Stimulated activated CD4-positive, alpha-beta T cell treated with anti-CD3 and anti-CD28 coated beads, Interleukin-12 subunit alpha, Interleukin-12 subunit beta, amount 100 ng/mL, for 24 hours (primary cell): ENCODE measurements around the gene IAH1.

Source experiments
- DNase-seq, 2 experiments: peaks; one replicate each; pipeline ENCODE4 v3.0.0-alpha.2; 2020; ENCODE audit warnings: low read depth in 2 of 2

Gene IAH1, protein sequence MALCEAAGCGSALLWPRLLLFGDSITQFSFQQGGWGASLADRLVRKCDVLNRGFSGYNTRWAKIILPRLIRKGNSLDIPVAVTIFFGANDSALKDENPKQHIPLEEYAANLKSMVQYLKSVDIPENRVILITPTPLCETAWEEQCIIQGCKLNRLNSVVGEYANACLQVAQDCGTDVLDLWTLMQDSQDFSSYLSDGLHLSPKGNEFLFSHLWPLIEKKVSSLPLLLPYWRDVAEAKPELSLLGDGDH

DNA sequence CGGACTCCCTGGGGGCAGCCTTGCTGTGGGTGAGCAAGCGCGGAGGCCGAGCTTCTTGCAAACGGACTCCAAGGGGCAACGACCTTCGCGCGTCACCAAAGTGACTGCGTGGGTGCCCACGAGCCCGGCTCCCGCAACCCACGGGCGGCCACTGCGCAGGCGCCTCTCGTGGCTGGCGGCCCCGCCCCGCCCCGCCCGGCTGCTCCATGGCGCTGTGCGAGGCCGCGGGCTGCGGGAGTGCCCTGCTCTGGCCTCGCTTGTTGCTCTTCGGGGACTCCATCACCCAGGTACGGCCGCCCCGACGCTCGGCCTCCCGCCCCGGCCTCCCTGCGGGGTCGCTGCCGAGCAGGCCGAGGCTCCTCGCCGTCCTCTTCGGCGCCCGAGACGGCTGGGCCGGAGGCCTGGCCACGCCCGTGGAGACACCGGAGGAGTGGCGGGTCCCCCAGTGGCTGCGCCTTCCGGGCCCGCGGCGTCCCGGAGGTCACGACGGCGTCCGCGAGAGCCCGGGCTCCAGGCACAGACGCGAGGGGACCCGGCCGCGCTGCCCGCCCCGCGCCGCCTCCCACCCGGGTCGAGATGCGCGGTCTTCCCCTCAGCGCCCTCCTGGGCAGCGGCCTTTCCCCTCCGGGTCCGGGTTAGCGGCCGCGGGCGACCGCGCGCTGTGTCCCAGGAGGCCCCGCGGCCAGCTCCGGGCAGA lies at the start of gene IAH1:
Gene IAH1, plus strand, starts transcription at position 191 of the 697 bp plus-strand sequence. Its CDS starts 16 bp downstream, at position 207.
- DNase-seq: peak; percentile 27 to 52

DNA sequence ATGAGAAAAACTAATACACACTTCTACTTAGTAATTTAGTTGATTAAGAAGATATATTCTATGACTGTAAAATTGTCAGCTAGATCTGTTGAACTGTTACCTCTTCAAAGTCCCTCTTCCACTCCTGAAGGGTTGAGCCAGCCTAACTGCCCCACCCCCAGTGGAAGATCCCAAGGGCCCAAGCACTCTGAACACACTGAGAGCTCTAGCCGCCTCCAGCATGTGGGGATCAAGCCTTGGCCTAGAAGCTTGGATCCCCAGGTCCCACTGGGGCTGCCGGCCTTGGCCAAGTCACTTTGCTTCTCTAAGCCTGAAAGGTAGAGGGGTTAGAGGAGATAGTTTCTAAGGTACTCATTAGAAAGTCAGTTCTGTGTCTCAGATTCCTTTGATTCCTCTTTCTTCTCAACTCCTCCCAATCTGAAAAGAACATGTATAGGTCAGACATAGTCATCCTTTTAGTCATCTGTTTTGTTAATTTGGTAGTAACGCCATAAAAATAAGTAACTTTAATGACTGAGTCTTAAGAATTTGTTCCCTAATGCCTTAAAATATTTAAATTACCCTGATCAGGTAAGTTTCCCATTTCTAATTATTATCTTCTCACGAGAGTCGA lies 45.3 kb upstream of the IAH1 start:
- DNase-seq: no peak

DNA sequence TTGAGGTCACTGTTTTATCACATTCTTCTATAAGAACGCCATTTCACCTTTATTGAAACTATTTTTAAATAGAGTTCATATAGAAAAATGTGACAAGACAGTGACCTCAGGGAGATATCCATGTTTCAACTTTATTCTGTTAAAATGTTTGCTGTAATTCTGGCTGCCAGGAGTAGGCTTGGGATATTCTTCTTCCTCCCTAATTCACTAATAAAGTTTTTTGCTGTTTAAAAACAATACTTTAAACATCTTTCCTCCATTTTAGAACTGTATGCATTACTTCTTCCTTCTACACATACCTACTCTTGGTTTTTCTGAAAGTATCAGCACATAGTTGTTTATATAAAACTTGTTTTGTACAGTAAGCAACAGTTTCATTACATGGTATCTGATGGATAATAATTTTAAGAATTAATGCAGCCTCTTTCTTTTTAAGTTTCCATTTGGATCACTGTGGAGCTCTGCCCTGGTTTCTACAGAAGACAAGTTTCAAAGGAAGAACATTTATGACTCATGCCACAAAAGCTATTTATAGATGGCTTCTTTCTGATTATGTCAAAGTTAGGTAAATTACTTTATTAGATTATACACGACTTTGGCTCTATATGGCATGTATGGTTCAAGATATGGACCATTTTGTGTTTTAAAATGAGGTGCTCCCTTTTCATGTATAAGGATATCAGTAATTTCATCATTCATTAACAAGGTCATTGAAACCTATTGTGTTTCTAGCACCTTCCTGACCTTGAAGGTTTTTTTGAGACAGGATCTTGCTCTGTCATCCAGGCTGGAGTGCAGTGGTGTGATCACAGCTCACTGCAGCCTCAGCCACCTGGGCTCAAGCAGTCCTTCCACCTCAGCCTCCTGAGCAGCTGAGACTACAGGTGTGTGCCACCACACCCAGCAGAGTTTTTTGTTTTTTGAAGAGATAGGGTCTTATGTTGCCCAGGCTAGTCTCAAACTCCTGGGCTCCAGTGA lies 43.7 kb upstream of the IAH1 start:
- no peak for DNase-seq

DNA sequence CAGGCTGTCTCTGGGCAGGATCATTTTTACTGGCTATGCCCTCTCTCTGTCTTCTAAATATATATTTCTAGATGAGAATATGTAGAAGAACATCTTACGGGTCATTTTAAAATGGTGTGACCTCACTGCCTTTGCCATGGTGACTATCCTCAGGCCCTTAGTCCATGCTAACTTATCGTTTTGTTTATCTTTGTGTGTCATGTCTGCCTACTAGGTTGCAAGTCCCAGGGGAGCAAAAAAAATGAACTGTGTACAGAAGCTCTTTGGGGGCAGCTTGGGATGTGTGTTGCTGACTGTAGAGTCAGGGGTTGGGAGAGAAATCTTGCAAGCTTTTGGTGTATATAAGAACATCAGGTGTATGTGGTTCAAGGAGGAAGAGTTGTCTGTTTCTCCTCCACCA lies 39.9 kb upstream of the IAH1 start:
- no peak for DNase-seq

DNA sequence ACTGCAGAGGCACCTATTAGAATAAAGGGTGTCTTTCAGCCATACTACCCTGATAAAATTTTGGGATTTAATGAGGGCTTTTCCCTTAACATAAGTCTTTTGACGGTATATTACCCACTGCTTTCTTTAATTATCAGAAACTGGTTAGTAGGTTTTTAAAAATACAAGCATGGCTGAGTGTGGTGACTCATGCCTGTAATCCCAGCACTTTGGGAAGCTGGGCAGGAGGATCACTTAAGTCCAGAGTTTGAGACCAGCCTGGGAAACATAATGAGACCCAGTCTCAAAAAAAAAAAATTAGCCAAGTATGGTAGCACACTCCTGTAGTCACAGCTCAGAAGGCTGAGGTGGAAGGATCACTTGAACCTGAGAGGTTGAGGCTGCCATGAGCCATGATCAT lies 34.8 kb upstream of the IAH1 start:
- no peak for DNase-seq

DNA sequence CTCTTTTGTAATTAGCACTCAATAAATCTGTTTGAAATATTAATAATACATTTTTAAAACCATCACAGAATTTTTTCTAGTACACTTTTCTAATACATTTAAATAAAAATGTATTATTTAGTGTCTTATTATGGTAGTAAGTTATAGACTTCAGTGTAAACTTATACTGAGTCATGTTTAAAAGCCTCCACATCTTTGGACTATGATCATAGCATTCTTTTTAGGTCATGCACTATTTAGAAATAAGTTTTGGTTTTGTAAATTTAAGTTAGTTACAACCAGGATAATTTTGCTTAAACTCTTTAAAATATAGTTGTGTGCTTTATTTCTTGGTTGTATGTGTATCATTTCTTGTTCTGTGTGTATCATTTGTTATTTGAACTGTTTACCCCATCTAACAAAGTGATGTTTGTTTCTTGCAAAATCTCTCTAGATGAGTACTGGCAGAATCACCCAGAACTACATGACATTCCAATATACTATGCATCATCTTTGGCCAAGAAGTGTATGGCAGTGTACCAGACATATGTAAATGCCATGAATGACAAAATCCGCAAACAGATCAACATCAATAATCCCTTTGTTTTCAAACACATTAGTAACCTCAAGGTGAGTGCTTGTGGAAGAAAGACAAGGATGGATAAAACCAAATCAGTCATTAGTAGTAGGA lies 34.2 kb upstream of the IAH1 start:
- no peak for DNase-seq

DNA sequence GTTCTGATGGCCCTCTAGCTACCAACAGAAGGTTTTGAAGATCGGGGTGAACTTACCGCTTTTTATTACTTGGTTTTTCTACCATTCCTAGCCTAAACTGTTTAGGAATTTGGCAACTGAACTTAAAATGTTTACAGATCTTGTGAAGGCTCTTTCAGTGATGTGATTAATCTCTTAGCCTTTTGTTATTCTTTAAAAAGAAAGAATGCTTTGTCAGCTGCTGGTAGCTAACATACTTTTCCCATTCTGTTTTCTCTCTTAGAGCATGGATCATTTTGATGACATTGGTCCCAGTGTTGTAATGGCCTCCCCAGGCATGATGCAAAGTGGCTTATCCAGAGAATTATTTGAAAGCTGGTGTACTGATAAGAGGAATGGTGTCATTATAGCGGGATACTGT lies 32.8 kb upstream of the IAH1 start:
- no peak for DNase-seq

DNA sequence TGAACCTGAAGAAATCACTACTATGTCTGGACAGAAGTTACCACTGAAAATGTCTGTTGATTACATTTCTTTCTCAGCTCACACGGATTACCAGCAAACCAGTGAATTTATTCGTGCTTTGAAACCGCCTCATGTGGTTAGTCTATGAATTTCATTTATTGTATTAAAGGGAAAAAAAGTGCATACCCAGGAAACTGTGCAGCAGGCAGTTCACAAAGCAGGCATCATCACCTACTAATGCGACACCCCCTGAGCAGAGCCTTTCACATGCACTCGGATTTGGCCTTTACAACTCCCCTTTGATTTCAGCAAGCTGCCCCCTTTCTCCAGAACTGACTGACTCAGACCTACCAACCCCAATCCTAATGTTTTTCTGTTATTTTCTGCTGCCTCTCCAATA lies 30.8 kb upstream of the IAH1 start:
- no peak for DNase-seq

DNA sequence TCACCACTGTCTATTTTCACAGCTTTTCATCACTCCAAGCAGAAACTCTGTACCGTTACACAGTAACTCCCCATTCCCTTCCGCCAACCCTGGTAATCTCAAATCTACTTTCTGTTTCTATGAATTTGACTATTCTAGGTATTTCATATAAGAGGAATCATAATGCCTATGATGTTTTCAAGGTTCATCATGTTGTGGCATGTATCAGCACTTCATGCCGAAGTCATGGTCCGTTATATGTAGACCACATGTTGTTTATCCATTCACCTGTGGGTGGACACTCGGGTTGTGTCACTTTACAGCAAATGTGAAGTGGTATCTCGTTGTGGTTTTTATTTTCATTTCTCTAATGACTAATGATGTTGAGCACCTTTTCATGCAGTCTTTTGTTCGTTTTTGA lies 29.3 kb upstream of the IAH1 start:
- no peak for DNase-seq

DNA sequence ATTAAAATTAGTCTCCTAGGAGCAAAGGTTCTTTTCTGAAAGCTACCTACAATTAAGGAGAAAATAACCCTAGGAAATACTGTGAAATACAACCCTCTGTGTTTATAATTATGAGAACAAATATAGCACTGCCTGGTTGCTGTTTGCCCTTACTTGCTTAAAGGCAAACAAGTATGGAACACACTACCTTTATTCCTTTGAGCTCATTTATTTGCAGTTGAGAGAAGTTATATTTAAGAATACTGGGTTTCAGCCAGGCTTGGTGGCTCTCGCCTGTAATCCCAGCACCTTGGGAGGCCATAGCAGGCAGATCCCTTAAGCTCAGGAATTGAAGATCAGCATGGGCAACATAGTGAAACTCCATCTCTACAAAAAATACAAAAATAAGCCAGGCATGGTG lies 23.1 kb upstream of the IAH1 start:
- no peak for DNase-seq

DNA sequence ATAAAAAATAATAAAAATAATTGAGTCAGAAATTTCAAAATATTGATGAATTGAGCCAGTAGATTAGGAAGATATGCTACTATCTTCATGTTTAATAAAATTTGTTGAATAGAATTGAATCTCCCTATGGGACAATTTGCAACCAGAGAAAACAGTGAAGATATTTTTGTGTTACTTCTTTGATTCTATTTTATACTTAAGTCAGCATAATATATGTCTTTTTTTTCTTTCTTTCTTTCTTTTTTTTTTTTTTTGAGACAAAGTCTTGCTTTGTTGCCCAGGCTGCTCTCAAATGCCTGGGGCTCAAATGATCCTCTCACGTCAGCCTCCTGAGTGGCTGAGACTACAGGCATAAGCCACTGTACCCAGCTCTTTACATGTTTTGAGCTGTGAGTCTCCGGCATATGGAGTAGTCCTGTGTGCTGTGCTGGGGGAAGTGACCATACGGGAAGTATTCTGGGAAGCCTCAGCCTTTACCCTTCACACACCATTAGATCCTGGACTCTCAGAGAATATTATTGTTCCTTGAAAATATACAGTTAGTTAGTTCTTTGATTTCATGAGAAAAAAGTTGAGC lies 13.8 kb upstream of the IAH1 start:
- no peak for DNase-seq

DNA sequence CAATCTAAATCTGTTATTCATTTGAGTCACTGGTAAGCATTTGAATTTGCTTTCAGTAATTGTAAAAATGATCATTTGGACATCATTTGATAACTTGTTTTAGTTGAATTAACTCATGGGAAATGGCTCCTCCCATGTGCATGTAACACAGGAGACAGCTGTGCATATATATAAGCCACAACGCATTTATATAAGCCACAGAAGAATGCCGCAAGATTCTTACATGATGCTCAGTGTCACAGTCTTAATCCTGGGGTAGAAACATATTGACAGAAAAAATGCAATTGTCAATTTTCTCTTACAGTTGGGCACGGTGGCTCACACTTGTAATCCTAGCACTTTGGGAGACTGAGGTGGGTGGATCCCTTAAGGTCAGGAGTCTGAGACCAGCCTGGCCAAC lies 13.3 kb upstream of the IAH1 start:
- no peak for DNase-seq

DNA sequence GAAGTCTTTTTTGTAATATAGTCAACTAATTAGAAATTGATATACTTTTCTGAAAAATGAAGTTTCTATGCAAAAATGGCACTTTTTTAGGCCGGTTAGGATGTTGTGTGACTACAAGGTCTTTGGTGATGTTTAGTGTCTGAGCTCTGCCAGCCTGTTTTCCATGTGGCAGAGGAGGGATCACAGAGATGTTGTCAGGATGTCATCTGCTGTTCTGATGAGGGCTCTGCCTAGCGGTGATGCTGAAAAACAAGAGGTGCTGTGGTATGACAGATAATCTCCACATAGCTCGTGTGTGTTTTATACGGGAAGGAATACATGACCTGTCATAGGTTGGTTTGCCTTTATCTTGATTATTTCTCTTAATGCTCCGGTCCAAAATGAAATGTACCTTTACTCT lies 12.0 kb upstream of the IAH1 start:
- no peak for DNase-seq

DNA sequence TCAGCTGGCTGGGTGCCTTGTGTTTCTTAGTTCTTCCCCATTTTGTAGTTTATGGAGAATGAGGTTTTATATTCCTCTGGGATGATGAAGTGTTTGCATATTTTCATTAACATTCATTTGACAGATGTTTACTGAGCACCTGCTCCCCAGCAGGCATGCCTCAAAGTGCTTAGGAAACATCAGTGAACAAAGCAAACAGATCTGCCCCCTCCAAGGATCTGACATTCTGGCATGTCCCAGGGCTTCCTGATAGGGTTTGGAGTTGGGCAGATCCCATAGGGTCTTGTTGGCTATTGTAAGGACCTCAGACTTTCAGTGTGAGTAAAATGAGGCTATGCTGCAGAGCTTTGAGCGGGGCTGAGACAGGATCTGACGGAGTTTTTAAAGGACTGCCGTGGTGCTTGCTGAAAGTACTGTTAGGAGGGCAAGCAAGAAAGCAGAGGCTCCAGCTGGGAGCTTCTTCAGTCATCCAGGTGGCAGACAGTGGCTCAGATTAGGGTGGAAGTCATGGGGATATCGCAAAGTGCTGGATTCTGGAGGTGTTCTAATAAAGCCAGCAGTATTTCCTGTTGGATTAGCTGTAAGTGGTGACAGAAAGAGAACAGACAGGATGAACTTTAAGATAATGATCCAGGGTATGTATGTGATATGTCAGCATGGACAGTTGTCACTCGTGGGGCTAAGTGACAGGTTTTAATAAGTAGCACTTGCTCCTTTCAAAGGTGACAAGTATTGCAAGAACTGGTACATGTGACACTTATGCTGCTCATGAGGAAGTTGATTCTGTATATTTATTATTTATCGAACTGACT lies 11.3 kb upstream of the IAH1 start:
- no peak for DNase-seq

DNA sequence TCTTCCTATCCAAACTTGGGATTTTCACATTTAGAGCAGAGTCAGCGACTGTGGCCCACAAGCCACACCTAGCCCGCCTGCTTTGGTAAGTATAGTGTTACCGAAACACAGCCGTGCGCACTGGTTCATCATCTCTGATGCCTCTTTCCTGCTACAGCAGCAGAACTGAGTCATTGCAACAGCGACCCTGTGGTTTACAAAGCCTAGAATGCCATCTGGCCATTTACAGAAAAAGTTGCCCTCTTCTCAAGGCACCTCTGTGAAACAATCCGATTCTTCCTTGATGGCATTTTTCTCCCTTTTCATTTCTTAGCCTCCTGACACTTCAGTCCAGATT lies 10.7 kb upstream of the IAH1 start:
- no peak for DNase-seq

DNA sequence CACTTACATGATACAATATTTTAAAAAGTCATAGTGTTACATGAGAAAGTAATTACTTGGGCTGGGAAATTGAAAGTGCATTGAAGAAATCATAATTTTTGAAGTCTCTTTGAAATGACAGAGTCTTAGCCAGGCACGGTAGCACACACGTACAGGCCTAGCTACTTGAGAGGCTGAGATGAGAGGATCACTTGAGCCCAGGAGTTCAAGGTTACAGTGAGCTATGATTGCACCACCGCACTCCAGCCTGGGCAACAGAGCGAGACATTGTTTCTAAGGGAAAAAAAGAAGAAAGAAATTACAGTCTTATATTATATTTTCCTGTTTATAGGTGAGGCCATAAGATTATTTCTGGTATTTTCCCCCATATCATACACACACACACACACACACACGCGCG lies 9.2 kb upstream of the IAH1 start:
- no peak for DNase-seq

DNA sequence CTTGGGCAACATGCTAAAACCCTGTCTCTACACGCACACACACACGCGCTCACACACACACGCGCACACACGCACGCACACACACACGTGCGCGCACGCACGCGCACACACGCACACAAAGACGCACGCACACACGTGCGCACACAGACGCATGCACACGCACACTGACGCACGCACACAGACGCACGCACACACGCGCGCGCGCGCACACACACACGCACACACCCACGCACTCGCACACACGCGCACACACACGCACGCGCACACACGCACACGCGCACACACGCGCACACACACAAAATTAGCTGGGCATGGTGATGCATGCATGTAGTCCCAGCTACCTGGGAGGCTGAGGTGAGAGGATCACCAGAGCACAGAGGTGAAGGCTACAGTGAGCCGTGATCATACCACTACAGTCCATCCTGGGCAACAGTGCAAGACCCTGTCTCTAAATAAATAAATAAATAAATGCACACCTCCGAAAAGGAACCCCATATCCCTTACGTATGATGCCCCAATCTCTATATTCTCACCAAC lies 8.1 kb upstream of the IAH1 start:
- no peak for DNase-seq

DNA sequence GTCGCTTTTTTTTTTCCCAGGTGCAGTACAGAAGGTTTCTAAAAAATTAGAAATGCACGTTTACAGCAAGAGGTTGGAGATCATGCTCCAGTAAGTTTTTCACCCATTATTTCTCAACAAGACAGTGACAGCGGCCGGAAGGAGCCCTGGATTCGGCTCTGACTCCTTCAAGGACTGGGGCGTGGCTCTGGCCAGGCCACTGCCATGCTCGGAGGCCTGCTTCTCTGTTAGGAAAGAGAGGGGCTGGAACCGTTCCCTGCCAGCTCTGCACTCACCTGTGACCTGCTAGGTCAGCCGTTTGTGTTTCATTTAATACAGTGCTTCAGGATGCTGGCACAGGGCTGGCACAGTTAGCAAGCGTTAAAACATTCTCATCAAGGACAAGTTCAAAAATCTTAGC lies 6.7 kb upstream of the IAH1 start:
- DNase-seq: no peak

DNA sequence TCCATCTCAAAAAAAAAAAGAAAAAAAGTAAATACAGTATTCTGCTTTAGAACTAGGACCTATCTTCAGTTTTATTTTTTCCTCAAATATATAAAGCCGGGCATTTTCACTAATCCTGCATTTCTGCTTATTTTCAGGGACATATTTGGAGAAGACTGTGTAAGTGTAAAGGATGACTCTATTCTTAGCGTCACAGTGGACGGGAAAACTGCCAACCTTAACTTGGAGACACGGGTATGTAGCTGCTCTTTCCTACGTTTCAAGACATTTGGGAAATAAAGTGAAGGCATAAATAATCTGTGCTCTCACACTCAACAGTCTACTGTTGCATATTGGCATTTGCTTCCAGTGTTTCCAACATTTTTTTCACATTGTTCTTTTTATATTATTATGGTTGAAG lies 3.1 kb upstream of the IAH1 start:
- no peak for DNase-seq

DNA sequence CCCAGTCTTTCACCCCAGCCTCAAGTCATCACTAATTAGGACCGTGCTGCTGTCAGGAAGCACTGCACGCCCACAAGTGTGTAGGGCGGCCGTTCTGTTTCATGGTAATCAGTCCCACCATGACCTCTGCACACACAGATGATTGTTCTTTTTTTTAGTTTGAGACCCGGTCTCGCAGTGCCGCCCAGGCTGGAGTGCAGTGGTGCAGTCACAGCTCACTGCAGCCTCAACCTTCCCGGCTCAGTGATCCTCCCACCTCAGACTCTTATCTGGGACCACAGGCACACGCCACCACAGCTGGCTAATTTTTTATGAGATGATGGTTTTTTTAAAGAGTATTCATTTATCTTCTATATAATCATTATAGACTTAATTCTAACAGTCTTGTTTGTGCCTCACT lies 1.8 kb upstream of the IAH1 start:
- no peak for DNase-seq
